Type B pancreatic cell (in vitro differentiated cells): ENCODE data around the gene EFHC2. TPM values are rescaled to one million over a fixed set of nuclear protein-coding genes. Genes with fewer than 3 reads are reported as not detected.

ENCODE experiments used
- DNase-seq: peaks from one replicate; pipeline ENCODE4 v3.0.0; 2021; ENCODE audit warnings: mixed read lengths; ENCODE audit not compliant: unreplicated experiment; ENCODE audit errors: extremely low spot score
- H3K27ac Mint-ChIP-seq: 2 replicates; pipeline ENCODE4 v1.8.0; 2021; ENCODE audit warnings: mild to moderate bottlenecking, mixed read lengths
- H3K27me3 Mint-ChIP-seq: 2 replicates; pipeline ENCODE4 v1.8.0; 2021; ENCODE audit warnings: mixed read lengths
- H3K36me3 Mint-ChIP-seq: 2 replicates; pipeline ENCODE4 v1.8.0; 2021; ENCODE audit warnings: mixed read lengths
- H3K4me1 Mint-ChIP-seq: one replicate; pipeline ENCODE4 v1.8.0; 2021; ENCODE audit warnings: mixed read lengths; ENCODE audit not compliant: unreplicated experiment
- H3K4me3 Mint-ChIP-seq: 2 replicates; pipeline ENCODE4 v1.8.0; 2021; ENCODE audit warnings: mild to moderate bottlenecking, mixed read lengths
- H3K9me3 Mint-ChIP-seq: 2 replicates; pipeline ENCODE4 v1.8.0; 2021; ENCODE audit warnings: mixed read lengths
- CTCF ChIP-seq: fragments of 200-600 bp; sonication (generic); conservative IDR thresholded peaks from 2 replicates; pipeline ENCODE4 v1.5.0; 2021; ENCODE audit warnings: antibody characterized with exemption, mild to moderate bottlenecking
- total RNA-seq: library from RNA; stranded (reverse); gene quantifications from 2 replicates; pipeline ENCODE4 v1.2.1, GENCODE V29; 2021; ENCODE audit warnings: low replicate concordance

Gene EFHC2
- total RNA-seq, 1 donor from 2014 or later: 2.1 TPM

GRCh38 chrX:44241546-44241945 lies 101.9 kb downstream of the EFHC2 start:
- H3K4me3 Mint-ChIP-seq: no peak overlapping the region
- H3K27me3 Mint-ChIP-seq: no peaks in the 10 kb centered on the region
- TF ChIP-seq CTCF: no peak
- DNase-seq: no peak
- peaks cover 4% of the 10 kb centered on the region for H3K4me1 Mint-ChIP-seq
- H3K27ac Mint-ChIP-seq: no peak overlapping the region
- no peaks in the 10 kb centered on the region for H3K9me3 Mint-ChIP-seq
- no peaks in the 10 kb centered on the region for H3K36me3 Mint-ChIP-seq

GRCh38 chrX:44240036-44240435 lies 103.4 kb downstream of the EFHC2 start:
- no peak for DNase-seq
- Mint-ChIP-seq H3K9me3 (no peaks in the 10 kb centered on the region), H3K27ac (no peak overlapping the region), H3K4me1 (peaks cover 4% of the 10 kb centered on the region), H3K27me3 (no peaks in the 10 kb centered on the region), H3K36me3 (no peaks in the 10 kb centered on the region), H3K4me3 (no peak overlapping the region)
- TF ChIP-seq CTCF: no peak

GRCh38 chrX:44239036-44239435 lies 104.4 kb downstream of the EFHC2 start:
- no peak overlapping the region for H3K4me3 Mint-ChIP-seq
- no peaks in the 10 kb centered on the region for H3K9me3 Mint-ChIP-seq
- no peak overlapping the region for H3K27ac Mint-ChIP-seq
- no peaks in the 10 kb centered on the region for H3K27me3 Mint-ChIP-seq
- no peak for DNase-seq
- H3K36me3 Mint-ChIP-seq: no peaks in the 10 kb centered on the region
- TF ChIP-seq CTCF: no peak
- H3K4me1 Mint-ChIP-seq: peaks cover 3% of the 10 kb centered on the region

- Mint-ChIP-seq H3K9me3 (no peaks in the 10 kb centered on the region), H3K27ac (no peak overlapping the region), H3K27me3 (no peaks in the 10 kb centered on the region), H3K4me3 (no peak overlapping the region), H3K36me3 (no peaks in the 10 kb centered on the region), H3K4me1 (no peaks in the 10 kb centered on the region)
- DNase-seq: no peak
- TF ChIP-seq CTCF: no peak
Observed at GRCh38 chrX:44235534-44235933, 107.9 kb downstream of the EFHC2 start.

- H3K9me3 Mint-ChIP-seq: no peaks in the 10 kb centered on the region
- TF ChIP-seq CTCF: no peak
- H3K4me1 Mint-ChIP-seq: no peaks in the 10 kb centered on the region
- H3K36me3 Mint-ChIP-seq: no peaks in the 10 kb centered on the region
- H3K27ac Mint-ChIP-seq: no peak overlapping the region
- no peak for DNase-seq
- H3K4me3 Mint-ChIP-seq: no peak overlapping the region
- no peaks in the 10 kb centered on the region for H3K27me3 Mint-ChIP-seq
Observed at GRCh38 chrX:44234541-44234940, 108.9 kb downstream of the EFHC2 start.

GRCh38 chrX:44234116-44234515 lies 109.4 kb downstream of the EFHC2 start:
- Mint-ChIP-seq H3K27ac (no peak overlapping the region), H3K4me3 (no peak overlapping the region), H3K27me3 (no peaks in the 10 kb centered on the region), H3K36me3 (no peaks in the 10 kb centered on the region), H3K4me1 (no peaks in the 10 kb centered on the region), H3K9me3 (no peaks in the 10 kb centered on the region)
- no peak for DNase-seq
- no peak for TF ChIP-seq CTCF
